KMS-11 (cell line): ENCODE measurements around the gene USH2A.

Experiments used
- H2AFZ ChIP-seq: fragments of 200-600 bp; sonication (generic); 2 replicates; pipeline ENCODE4 v1.6.1; 2016; ENCODE audit warnings: antibody characterized with exemption, mixed run types, low read depth
- H3K27ac ChIP-seq: fragments of 200-600 bp; sonication (generic); 2 replicates; pipeline ENCODE4 v1.6.1; 2016; ENCODE audit warnings: mild to moderate bottlenecking, mixed run types
- H3K27me3 ChIP-seq: fragments of 200-600 bp; sonication (generic); 2 replicates; pipeline ENCODE4 v1.6.1; 2017; ENCODE audit warnings: mild to moderate bottlenecking, low read depth, mixed run types, moderate library complexity; ENCODE audit not compliant: insufficient read depth
- H3K36me3 ChIP-seq: fragments of 200-600 bp; sonication (generic); 2 replicates; pipeline ENCODE4 v1.6.1; 2017; ENCODE audit warnings: mild to moderate bottlenecking, mixed run types; ENCODE audit not compliant: insufficient read depth
- H3K4me1 ChIP-seq: fragments of 200-600 bp; sonication (generic); 2 replicates; pipeline ENCODE4 v1.6.1; 2016; ENCODE audit warnings: mild to moderate bottlenecking, low read depth, mixed run types; ENCODE audit not compliant: poor library complexity, severe bottlenecking
- H3K4me2 ChIP-seq: fragments of 200-600 bp; sonication (generic); 2 replicates; pipeline ENCODE4 v1.7.0; 2016; ENCODE audit warnings: mild to moderate bottlenecking, mixed run types
- H3K4me3 ChIP-seq: fragments of 200-600 bp; sonication (generic); IDR thresholded peaks from 2 replicates; pipeline ENCODE4 v1.6.1; 2017; ENCODE audit warnings: low read depth, low read length, mixed read lengths; ENCODE audit not compliant: insufficient read depth
- H3K79me2 ChIP-seq: fragments of 200-600 bp; sonication (generic); 2 replicates; pipeline ENCODE4 v1.6.1; 2016; ENCODE audit warnings: low read depth, mixed run types; ENCODE audit not compliant: insufficient read depth
- H3K9ac ChIP-seq: fragments of 200-600 bp; sonication (generic); 2 replicates; pipeline ENCODE4 v1.6.1; 2016; ENCODE audit warnings: mild to moderate bottlenecking, mixed run types
- H4K20me1 ChIP-seq: fragments of 200-600 bp; sonication (generic); 2 replicates; pipeline ENCODE4 v1.6.1; 2016; ENCODE audit warnings: mild to moderate bottlenecking, mixed run types; ENCODE audit not compliant: insufficient read depth
- TF ChIP-seq, protein P1 (sequence below): fragments of 200-600 bp; sonication (generic); conservative IDR thresholded peaks from 2 replicates; pipeline ENCODE4 v1.6.1; 2017; ENCODE audit warnings: low read depth, mild to moderate bottlenecking, antibody characterized with exemption, low read length, moderate library complexity, mixed read lengths

The USH2A gene

DNA sequence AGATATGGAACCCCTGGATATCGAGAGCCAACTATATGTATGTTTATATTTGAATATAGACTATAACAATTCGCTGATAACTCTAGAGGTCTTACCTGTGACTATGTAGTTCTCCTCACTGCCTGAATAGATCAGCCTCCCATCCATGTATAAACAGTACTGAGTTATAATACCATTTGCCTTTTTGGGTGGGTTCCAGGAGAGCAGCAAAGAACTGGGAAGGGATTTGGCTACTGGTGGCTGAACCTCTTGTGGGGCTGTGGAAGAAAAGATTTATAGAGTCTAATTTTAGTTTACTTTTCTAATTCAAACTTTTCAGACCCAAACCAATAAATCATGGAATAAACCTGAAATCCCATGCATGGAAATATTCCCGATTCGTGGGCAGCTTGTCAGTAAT lies 376.9 kb downstream of the USH2A start:
- no peaks in the 10 kb centered on the region for H3K4me1 ChIP-seq
- H3K79me2 ChIP-seq = no peaks in the 10 kb centered on the region
- no peak overlapping the region for H3K27ac ChIP-seq
- H2AFZ ChIP-seq = no peak overlapping the region
- H3K36me3 ChIP-seq = no peaks in the 10 kb centered on the region
- H3K4me2 ChIP-seq = no peak overlapping the region
- H3K4me3 ChIP-seq = no peak overlapping the region
- H3K27me3 ChIP-seq = no peaks in the 10 kb centered on the region
- TF ChIP-seq, protein P1, sequence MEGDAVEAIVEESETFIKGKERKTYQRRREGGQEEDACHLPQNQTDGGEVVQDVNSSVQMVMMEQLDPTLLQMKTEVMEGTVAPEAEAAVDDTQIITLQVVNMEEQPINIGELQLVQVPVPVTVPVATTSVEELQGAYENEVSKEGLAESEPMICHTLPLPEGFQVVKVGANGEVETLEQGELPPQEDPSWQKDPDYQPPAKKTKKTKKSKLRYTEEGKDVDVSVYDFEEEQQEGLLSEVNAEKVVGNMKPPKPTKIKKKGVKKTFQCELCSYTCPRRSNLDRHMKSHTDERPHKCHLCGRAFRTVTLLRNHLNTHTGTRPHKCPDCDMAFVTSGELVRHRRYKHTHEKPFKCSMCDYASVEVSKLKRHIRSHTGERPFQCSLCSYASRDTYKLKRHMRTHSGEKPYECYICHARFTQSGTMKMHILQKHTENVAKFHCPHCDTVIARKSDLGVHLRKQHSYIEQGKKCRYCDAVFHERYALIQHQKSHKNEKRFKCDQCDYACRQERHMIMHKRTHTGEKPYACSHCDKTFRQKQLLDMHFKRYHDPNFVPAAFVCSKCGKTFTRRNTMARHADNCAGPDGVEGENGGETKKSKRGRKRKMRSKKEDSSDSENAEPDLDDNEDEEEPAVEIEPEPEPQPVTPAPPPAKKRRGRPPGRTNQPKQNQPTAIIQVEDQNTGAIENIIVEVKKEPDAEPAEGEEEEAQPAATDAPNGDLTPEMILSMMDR = no peak
- no peaks in the 10 kb centered on the region for H4K20me1 ChIP-seq
- H3K9ac ChIP-seq = no peak overlapping the region

DNA sequence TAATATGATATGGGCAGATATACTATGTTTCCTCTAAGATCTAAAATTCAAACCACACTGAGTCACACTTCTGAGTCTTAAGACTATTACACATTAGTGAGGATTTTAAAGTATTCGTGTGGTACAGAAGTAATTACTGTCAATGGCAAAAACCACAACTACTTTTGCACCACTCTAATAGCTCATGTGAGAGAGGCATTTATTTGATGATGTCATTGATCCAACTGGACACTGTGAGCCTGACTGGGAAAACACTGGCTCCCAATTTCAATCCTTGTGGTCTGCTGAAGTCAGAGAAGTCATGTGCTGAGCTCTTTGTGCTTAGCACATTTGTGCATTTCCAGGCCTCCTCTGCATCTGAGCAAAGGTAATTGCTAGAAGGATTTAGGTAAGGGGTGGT lies 377.8 kb downstream of the USH2A start:
- H3K9ac ChIP-seq = no peak overlapping the region
- no peak overlapping the region for H3K4me3 ChIP-seq
- H4K20me1 ChIP-seq = no peaks in the 10 kb centered on the region
- no peak overlapping the region for H2AFZ ChIP-seq
- no peak overlapping the region for H3K27ac ChIP-seq
- H3K4me1 ChIP-seq = no peaks in the 10 kb centered on the region
- no peaks in the 10 kb centered on the region for H3K36me3 ChIP-seq
- no peaks in the 10 kb centered on the region for H3K27me3 ChIP-seq
- no peak overlapping the region for H3K4me2 ChIP-seq
- H3K79me2 ChIP-seq = no peaks in the 10 kb centered on the region
- TF ChIP-seq, protein P1 = no peak

DNA sequence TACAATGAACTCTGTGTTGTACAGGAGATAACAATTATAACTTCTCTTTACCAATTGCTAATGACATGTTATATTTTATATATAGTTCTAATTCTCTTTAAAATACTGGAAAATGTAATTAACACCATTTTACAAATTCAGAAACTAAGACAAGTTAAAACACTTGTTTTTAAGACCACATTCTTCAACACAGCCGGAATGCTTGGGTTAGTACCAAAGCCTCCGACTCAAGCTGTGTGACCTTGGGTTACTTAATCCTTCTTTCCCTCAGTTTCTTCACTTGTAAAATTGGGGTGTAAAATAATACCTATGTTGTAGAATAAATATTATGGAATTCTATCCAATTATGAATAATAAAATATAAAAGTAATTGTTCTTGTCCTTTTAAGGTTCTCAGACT lies 378.7 kb downstream of the USH2A start:
- TF ChIP-seq, protein P1 = no peak
- H3K9ac ChIP-seq = no peak overlapping the region
- no peak overlapping the region for H2AFZ ChIP-seq
- H3K4me1 ChIP-seq = no peaks in the 10 kb centered on the region
- H3K27me3 ChIP-seq = no peaks in the 10 kb centered on the region
- no peak overlapping the region for H3K4me3 ChIP-seq
- H3K79me2 ChIP-seq = no peaks in the 10 kb centered on the region
- H3K36me3 ChIP-seq = no peaks in the 10 kb centered on the region
- no peaks in the 10 kb centered on the region for H4K20me1 ChIP-seq
- no peak overlapping the region for H3K27ac ChIP-seq
- no peak overlapping the region for H3K4me2 ChIP-seq

DNA sequence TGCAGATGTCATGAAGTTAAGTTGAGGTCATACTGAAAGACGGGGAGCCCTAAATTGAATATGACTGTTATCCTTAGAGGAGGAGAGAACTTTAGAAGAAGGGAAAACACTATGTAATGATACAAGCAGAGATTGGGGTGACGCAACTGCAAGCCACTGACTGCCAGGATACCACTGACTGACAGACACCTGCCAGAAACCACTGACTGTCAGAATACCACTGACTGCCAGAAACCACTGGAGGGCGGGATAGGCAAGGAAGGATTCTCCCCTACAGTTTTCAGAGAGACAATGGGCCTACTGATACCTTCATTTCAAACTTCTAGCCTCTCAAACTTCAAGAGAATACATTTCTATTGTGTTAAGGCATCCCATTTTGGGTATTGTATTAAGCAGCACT lies 388.7 kb downstream of the USH2A start:
- no peaks in the 10 kb centered on the region for H3K27me3 ChIP-seq
- no peaks in the 10 kb centered on the region for H3K79me2 ChIP-seq
- H3K4me2 ChIP-seq = no peak overlapping the region
- H3K4me3 ChIP-seq = no peak overlapping the region
- no peak overlapping the region for H3K27ac ChIP-seq
- H3K36me3 ChIP-seq = no peaks in the 10 kb centered on the region
- no peak overlapping the region for H2AFZ ChIP-seq
- no peaks in the 10 kb centered on the region for H3K4me1 ChIP-seq
- H3K9ac ChIP-seq = no peak overlapping the region
- TF ChIP-seq, protein P1 = no peak
- H4K20me1 ChIP-seq = no peaks in the 10 kb centered on the region
